DND-41 (cell line): Measurements from ENCODE around the gene GCC1.

ENCODE experiments used
- CTCF ChIP-seq: IDR thresholded peaks from 2 replicates; pipeline ENCODE4 v1.5.1; 2012; ENCODE audit warnings: borderline replicate concordance, low read length, moderate library complexity, mild to moderate bottlenecking; ENCODE audit not compliant: poor library complexity, severe bottlenecking; ENCODE audit errors: extremely low read depth
- EZH2 ChIP-seq: IDR thresholded peaks from 3 replicates; pipeline ENCODE4 v1.6.1; 2012; ENCODE audit warnings: borderline replicate concordance, low read depth, mild to moderate bottlenecking, moderate library complexity, low read length, inconsistent platforms; ENCODE audit not compliant: severe bottlenecking

DNA sequence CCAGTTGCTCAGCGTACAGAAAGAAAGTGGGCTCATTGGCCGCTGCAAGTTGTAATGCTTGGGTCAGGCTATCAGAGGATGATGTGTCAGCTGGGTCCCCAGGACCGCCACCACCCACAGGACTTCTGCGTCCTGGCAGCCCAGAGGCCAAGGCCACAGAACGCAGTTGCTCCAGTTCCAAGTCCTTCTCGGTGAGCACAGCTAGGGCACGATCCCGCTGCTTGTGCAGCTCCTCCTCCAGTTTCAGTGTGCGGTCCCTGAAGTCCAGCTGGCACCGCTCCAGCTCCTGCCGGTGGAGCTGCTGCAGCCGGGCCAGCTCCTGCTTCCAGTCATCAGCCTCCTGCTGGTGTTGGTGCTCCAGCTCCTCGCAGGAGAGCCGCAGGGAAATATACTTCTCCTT, 3.0 kb downstream of the GCC1 start:
- no peak for TF ChIP-seq CTCF
- TF ChIP-seq EZH2: no peak
